Spleen (tissue), 7 donors: Measurements from ENCODE around the gene COL5A1.

ENCODE experiments used
- POLR2AphosphoS5 ChIP-seq, 3 donors: sonication (generic); formaldehyde crosslinking; IDR thresholded peaks; one replicate each; pipeline ENCODE4 v1.5.1; 2017; ENCODE audit warnings: antibody characterized with exemption in 3 of 3
- TF ChIP-seq, protein P1 (sequence below), 11 experiments: fragments of 200-600 bp in 7 of 11; fragments of 450-650 bp in 4 of 11; sonication (generic) in 4 of 11; IDR thresholded peaks in 8 of 11; conservative IDR thresholded peaks in 3 of 11; 1 replicate in 7 of 11; 2 replicates in 4 of 11; pipeline versions ENCODE4 v1.4.0 to v1.8.0; 2016 to 2021; ENCODE audit warnings: antibody characterized with exemption in 11 of 11, inconsistent platforms in 4 of 11, mild to moderate bottlenecking in 1 of 11
- donor health status: DM: no; HTN: no; CAD: no; lungs with moderate emphysema.
- donor health status: DM: no; HTN: no; CAD: no.
- donor health status: DM: no; HTN: no; CAD: no.

DNA sequence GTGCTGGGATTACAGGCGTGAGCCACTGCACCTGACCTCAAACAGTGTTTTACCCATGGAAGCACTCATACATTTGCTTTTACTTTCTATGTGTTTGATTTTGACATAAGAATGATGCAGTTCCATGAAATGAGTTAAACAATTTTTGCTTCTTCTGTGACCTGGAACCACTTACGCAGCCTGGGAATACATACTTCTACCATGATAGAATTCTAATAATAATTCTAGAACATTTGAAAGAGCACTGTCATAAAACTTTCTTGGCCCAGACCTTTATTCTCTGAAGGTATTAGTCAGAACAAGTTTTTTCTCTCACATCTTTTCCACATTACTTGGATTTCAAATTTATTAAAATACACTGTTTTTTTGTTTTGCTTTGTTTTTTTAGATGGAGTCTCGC, 25.3 kb upstream of the COL5A1 start:
- TF ChIP-seq, protein P1, sequence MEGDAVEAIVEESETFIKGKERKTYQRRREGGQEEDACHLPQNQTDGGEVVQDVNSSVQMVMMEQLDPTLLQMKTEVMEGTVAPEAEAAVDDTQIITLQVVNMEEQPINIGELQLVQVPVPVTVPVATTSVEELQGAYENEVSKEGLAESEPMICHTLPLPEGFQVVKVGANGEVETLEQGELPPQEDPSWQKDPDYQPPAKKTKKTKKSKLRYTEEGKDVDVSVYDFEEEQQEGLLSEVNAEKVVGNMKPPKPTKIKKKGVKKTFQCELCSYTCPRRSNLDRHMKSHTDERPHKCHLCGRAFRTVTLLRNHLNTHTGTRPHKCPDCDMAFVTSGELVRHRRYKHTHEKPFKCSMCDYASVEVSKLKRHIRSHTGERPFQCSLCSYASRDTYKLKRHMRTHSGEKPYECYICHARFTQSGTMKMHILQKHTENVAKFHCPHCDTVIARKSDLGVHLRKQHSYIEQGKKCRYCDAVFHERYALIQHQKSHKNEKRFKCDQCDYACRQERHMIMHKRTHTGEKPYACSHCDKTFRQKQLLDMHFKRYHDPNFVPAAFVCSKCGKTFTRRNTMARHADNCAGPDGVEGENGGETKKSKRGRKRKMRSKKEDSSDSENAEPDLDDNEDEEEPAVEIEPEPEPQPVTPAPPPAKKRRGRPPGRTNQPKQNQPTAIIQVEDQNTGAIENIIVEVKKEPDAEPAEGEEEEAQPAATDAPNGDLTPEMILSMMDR (IDR thresholded peaks at IDR 0.05 in 8 of 11, conservative IDR thresholded peaks at IDR 0.05 in 3 of 11), result no peak
- TF ChIP-seq POLR2AphosphoS5 (IDR thresholded peaks at IDR 0.05), result no peak
